PFSK-1 (cell line): ENCODE measurements around the gene KCNK6.

Source experiments
- FOXP2 ChIP-seq: optimal IDR thresholded peaks from 2 replicates; pipeline ENCODE3; 2011; ENCODE audit warnings: borderline replicate concordance, control low read depth, inconsistent platforms; ENCODE audit not compliant: insufficient read depth; ENCODE audit errors: extremely low read length, extremely low read depth
- POLR2AphosphoS5 ChIP-seq: IDR thresholded peaks from 2 replicates; pipeline ENCODE4 v1.6.1; 2012; ENCODE audit warnings: low read depth, mild to moderate bottlenecking, control low read depth, low read length, moderate library complexity
- SIN3A ChIP-seq: IDR thresholded peaks from 2 replicates; pipeline ENCODE4 v1.6.1; 2012; ENCODE audit warnings: mild to moderate bottlenecking, low read length, moderate library complexity, borderline replicate concordance; ENCODE audit not compliant: insufficient read depth
- TAF1 ChIP-seq: IDR thresholded peaks from 2 replicates; pipeline ENCODE4 v1.6.1; 2012; ENCODE audit warnings: low read length, control low read depth, borderline replicate concordance; ENCODE audit not compliant: insufficient read depth
- TF ChIP-seq, protein P1 (sequence below), 2 experiments: IDR thresholded peaks; 2 replicates each; pipeline versions ENCODE4 v1.6.1 to v1.8.0; 2011 to 2012; ENCODE audit warnings: low read depth in 2 of 2, low read length in 2 of 2, control low read depth in 1 of 2, inconsistent platforms in 1 of 2, mild to moderate bottlenecking in 1 of 2, moderate library complexity in 1 of 2; ENCODE audit not compliant: insufficient read depth in 1 of 2

DNA sequence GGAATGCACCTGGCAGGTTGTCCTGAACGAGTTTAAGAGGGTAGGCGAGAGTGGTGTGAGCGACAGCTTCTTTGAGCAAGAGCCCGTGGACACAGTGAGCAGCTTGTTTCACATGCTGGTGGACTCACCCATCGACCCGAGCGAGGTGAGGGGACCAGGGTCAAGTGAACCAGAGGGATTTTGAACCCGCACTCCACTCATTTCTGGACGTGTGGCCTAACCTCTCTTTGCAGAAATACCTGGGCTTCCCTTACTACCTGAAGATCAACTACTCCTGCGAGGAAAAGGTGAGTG lies 17.7 kb downstream of the KCNK6 start:
- no peak for TF ChIP-seq SIN3A
- TF ChIP-seq POLR2AphosphoS5: no peak
- TF ChIP-seq TAF1: no peak
- TF ChIP-seq, protein P1, sequence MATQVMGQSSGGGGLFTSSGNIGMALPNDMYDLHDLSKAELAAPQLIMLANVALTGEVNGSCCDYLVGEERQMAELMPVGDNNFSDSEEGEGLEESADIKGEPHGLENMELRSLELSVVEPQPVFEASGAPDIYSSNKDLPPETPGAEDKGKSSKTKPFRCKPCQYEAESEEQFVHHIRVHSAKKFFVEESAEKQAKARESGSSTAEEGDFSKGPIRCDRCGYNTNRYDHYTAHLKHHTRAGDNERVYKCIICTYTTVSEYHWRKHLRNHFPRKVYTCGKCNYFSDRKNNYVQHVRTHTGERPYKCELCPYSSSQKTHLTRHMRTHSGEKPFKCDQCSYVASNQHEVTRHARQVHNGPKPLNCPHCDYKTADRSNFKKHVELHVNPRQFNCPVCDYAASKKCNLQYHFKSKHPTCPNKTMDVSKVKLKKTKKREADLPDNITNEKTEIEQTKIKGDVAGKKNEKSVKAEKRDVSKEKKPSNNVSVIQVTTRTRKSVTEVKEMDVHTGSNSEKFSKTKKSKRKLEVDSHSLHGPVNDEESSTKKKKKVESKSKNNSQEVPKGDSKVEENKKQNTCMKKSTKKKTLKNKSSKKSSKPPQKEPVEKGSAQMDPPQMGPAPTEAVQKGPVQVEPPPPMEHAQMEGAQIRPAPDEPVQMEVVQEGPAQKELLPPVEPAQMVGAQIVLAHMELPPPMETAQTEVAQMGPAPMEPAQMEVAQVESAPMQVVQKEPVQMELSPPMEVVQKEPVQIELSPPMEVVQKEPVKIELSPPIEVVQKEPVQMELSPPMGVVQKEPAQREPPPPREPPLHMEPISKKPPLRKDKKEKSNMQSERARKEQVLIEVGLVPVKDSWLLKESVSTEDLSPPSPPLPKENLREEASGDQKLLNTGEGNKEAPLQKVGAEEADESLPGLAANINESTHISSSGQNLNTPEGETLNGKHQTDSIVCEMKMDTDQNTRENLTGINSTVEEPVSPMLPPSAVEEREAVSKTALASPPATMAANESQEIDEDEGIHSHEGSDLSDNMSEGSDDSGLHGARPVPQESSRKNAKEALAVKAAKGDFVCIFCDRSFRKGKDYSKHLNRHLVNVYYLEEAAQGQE (IDR thresholded peaks at IDR 0.05; ENCODE audit: insufficient read depth in 1 of 2, low read depth in 2 of 2, low read length in 2 of 2): no peak
- TF ChIP-seq FOXP2: no peak
